ENCODE measurements around the gene MEIS1. TPM values are rescaled to one million over a fixed set of nuclear protein-coding genes. Genes with fewer than 3 reads are reported as not detected.

MEIS1 gene
- total RNA-seq, 2 donors from 2014 or later = 15.4 to 23.7 TPM

DNA sequence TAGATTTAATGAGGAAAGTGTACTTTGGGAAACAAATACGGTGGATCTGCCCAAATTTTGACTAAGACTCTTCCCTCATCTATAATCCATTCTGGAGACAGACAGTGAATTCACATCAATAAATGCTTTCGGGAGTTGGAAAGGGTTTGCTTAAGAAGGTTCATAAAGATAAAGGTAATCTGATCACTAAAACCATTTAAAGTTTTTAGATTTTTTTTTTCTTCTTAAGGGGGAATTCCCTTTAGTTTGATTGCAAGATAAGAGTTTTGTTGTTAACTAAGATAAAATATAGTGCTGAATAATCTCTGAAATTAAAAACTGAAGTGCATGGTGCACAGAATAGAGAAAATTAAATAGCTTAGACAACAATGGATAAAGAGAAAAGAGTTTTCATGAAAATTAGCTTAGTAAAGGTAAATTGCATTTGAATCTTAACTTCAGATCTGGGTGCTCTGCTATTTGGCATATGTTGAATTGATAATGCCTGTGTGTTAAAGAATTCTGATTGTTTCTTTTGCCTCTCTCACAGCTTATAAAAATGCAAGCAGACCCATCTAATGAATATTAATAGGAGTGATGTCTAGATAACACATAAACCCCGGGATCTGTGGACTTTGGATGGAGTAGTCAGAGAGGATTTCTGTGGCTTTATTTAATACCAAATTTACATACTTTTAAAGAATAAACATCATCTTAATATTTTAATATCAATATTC, 100.8 kb downstream of the MEIS1 start:
- Histone ChIP-seq H3K4me1 (replicated peaks) (no peaks in the 10 kb centered on the region), H3K4me3 (no peak overlapping the region), H3K27me3 (replicated peaks; ENCODE audit: insufficient read depth) (no peaks in the 10 kb centered on the region), H3K36me3 (no peaks in the 10 kb centered on the region), H3K9me3 (no peaks in the 10 kb centered on the region), H3K27ac (no peak overlapping the region)
- DNase-seq (ENCODE audit: low spot score) = no peak
- TF ChIP-seq, protein P1, sequence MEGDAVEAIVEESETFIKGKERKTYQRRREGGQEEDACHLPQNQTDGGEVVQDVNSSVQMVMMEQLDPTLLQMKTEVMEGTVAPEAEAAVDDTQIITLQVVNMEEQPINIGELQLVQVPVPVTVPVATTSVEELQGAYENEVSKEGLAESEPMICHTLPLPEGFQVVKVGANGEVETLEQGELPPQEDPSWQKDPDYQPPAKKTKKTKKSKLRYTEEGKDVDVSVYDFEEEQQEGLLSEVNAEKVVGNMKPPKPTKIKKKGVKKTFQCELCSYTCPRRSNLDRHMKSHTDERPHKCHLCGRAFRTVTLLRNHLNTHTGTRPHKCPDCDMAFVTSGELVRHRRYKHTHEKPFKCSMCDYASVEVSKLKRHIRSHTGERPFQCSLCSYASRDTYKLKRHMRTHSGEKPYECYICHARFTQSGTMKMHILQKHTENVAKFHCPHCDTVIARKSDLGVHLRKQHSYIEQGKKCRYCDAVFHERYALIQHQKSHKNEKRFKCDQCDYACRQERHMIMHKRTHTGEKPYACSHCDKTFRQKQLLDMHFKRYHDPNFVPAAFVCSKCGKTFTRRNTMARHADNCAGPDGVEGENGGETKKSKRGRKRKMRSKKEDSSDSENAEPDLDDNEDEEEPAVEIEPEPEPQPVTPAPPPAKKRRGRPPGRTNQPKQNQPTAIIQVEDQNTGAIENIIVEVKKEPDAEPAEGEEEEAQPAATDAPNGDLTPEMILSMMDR (IDR thresholded peaks at IDR 0.05) = no peak
- no peak for TF ChIP-seq POLR2AphosphoS5 (IDR thresholded peaks at IDR 0.05)
- no peak for TF ChIP-seq POLR2A (IDR thresholded peaks at IDR 0.05)
- intact Hi-C loops (cut with DNase I) = loop anchor here (5.0 kb wide), 1 partner anchor 33 kb away; no protein-coding TSS in a partner anchor
- WGBS = 33% methylated on average over 3 of the region's 3 CpGs

DNA sequence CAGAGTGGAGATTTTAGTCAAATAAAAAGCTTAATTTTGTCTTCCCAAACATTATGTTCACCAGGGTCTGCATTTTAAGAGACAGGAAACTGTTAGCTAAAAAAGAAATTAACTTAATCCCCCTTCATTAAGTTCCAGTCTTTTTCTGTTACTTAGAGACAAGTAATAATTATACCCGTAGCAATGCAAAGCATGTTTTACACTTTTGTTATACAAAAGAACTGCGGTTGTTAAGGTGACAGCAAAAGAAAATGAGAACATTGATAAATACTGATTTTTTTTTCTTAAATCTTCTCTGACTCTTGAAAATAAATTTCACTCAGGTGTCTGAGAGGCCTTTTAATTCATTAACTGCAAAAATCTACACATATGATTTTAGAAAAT, 101.4 kb downstream of the MEIS1 start:
- intact Hi-C loops (cut with DNase I) = loop anchor here (5.0 kb wide), 1 partner anchor 34 kb away; no protein-coding TSS in a partner anchor
- 68% methylated on average over 2 of the region's 2 CpGs for WGBS
- H3K9me3 ChIP-seq = no peaks in the 10 kb centered on the region
- H3K27ac ChIP-seq = no peak overlapping the region
- H3K4me3 ChIP-seq = no peak overlapping the region
- H3K4me1 ChIP-seq (replicated peaks) = no peaks in the 10 kb centered on the region
- H3K27me3 ChIP-seq (replicated peaks; ENCODE audit: insufficient read depth) = no peaks in the 10 kb centered on the region
- TF ChIP-seq, protein P1 (IDR thresholded peaks at IDR 0.05) = no peak
- no peak for TF ChIP-seq POLR2AphosphoS5 (IDR thresholded peaks at IDR 0.05)
- no peak for TF ChIP-seq POLR2A (IDR thresholded peaks at IDR 0.05)
- no peaks in the 10 kb centered on the region for H3K36me3 ChIP-seq
- no peak for DNase-seq (ENCODE audit: low spot score)

DNA sequence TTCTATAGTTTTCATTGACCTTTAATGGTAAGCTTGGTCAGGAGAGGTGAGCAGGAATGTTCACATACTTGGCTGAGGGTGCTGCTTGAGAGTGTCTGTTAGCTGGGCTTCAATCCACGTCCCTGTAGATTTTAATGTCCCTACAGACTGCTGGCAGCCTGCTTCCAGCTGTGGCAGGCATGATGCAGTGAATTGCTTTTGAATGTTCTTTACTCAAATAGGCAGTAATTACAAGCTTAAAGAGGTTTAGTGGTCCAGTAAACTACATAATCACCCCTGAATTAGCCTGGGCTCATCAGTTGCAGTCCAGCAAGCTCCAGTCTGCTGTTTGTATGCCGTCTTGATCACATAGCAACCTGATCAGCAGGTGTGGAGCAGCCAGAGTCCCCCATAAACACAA, 102.1 kb downstream of the MEIS1 start:
- no peaks in the 10 kb centered on the region for H3K36me3 ChIP-seq
- no peaks in the 10 kb centered on the region for H3K4me1 ChIP-seq (replicated peaks)
- no peak overlapping the region for H3K4me3 ChIP-seq
- TF ChIP-seq POLR2AphosphoS5 (IDR thresholded peaks at IDR 0.05) (no peak), POLR2A (IDR thresholded peaks at IDR 0.05) (no peak)
- TF ChIP-seq, protein P1 (IDR thresholded peaks at IDR 0.05) = no peak
- DNase-seq (ENCODE audit: low spot score) = no peak
- WGBS = 61% methylated on average over 2 of the region's 2 CpGs
- H3K27ac ChIP-seq = no peak overlapping the region
- no peaks in the 10 kb centered on the region for H3K9me3 ChIP-seq
- H3K27me3 ChIP-seq (replicated peaks; ENCODE audit: insufficient read depth) = no peaks in the 10 kb centered on the region
- intact Hi-C loops (cut with DNase I) = loop anchor here (5.0 kb wide), 1 partner anchor 35 kb away; no protein-coding TSS in a partner anchor

DNA sequence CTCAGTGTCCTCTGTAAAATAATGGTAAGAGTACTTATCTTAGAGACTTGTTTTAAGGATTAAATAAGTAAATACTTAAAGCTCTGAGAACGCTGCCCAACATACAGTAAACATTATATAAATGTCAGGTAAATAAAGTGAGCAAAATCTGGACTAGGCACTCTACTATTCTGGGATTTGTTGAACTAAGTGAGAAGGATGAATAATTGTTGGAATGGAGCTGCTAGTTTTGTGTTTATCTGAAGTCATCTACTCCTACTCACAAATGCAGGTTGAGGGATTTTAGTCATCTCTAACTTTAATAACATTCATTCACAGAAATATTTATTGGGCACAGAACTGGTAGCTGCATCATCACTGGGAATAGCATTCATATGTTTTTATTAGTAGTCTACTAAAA, 103.4 kb downstream of the MEIS1 start:
- H3K27ac ChIP-seq = no peak overlapping the region
- intact Hi-C loops (cut with DNase I) = loop anchor here (5.0 kb wide), 1 partner anchor 36 kb away; no protein-coding TSS in a partner anchor

More for the DNA sequence above, 103.4 kb downstream of the MEIS1 start:
- H3K4me3 ChIP-seq = no peak overlapping the region
- H3K4me1 ChIP-seq (replicated peaks) = no peaks in the 10 kb centered on the region
- H3K36me3 ChIP-seq = no peaks in the 10 kb centered on the region
- DNase-seq (ENCODE audit: low spot score) = no peak
- WGBS = 13% methylated on average over 1 of the region's 1 CpG
- no peaks in the 10 kb centered on the region for H3K9me3 ChIP-seq
- H3K27me3 ChIP-seq (replicated peaks; ENCODE audit: insufficient read depth) = no peaks in the 10 kb centered on the region
- TF ChIP-seq POLR2AphosphoS5 (IDR thresholded peaks at IDR 0.05) (no peak), POLR2A (IDR thresholded peaks at IDR 0.05) (no peak)
- TF ChIP-seq, protein P1 (IDR thresholded peaks at IDR 0.05) = no peak
